ENCODE data around the gene RPP14. TPM values are rescaled to one million over a fixed set of nuclear protein-coding genes. Genes with fewer than 3 reads are reported as not detected.

Gene RPP14
- total and polyA plus RNA-seq, 3 experiments from 2014 or later, result 6.3 to 24.5 (median 22.7) TPM

GRCh38 chr3:58346368-58346767 lies 40.3 kb downstream of the RPP14 start:
- no peaks in the 10 kb centered on the region for H3K9me3 ChIP-seq (ENCODE audit: low read length)
- peaks cover 4 to 23% (median 16%) of the 10 kb centered on the region in 3 donors for H3K36me3 Mint-ChIP-seq
- peaks cover 13% of the 10 kb centered on the region for H3K4me1 ChIP-seq (ENCODE audit: insufficient read depth, low read length)
- peaks cover 30 to 55% (median 49%) of the 10 kb centered on the region in 3 donors for H3K4me1 Mint-ChIP-seq
- H3K27ac Mint-ChIP-seq, result no peak overlapping the region
- ChIA-PET CTCF (no interaction called here), POLR2A (no interaction called here)
- no peak overlapping the region for H3K4me3 ChIP-seq (ENCODE audit: low read length)
- H3K27ac ChIP-seq (ENCODE audit: low read depth, low read length), result no peak overlapping the region
- no peaks in the 10 kb centered on the region for H3K36me3 ChIP-seq (ENCODE audit: insufficient read depth, low read length)
- no peak for DNase-seq
- H3K27me3 ChIP-seq (ENCODE audit: insufficient read depth, low read length, poor library complexity, severe bottlenecking), result no peaks in the 10 kb centered on the region
- H3K9me3 Mint-ChIP-seq, result no peaks in the 10 kb centered on the region
- no peaks in the 10 kb centered on the region for H3K27me3 Mint-ChIP-seq
- no peak overlapping the region for H3K4me3 Mint-ChIP-seq

- DNase-seq, result no peak
- Histone ChIP-seq H3K9me3 (ENCODE audit: low read length) (no peaks in the 10 kb centered on the region), H3K4me3 (ENCODE audit: low read length) (no peak overlapping the region), H3K27me3 (ENCODE audit: insufficient read depth, low read length, poor library complexity, severe bottlenecking) (no peaks in the 10 kb centered on the region), H3K36me3 (ENCODE audit: insufficient read depth, low read length) (no peaks in the 10 kb centered on the region), H3K4me1 (ENCODE audit: insufficient read depth, low read length) (peaks cover 13% of the 10 kb centered on the region), H3K27ac (ENCODE audit: low read depth, low read length) (no peak overlapping the region)
- Mint-ChIP-seq H3K9me3 (no peaks in the 10 kb centered on the region), H3K4me3 (no peak overlapping the region), H3K36me3 (peaks cover 4 to 22% (median 14%) of the 10 kb centered on the region in 3 donors), H3K27ac (no peak overlapping the region), H3K27me3 (no peaks in the 10 kb centered on the region), H3K4me1 (peaks cover 32 to 62% (median 61%) of the 10 kb centered on the region in 3 donors)
- ChIA-PET CTCF (no interaction called here), POLR2A (no interaction called here)
These were observed 41.9 kb downstream of the RPP14 start for GRCh38 chr3:58347984-58348383.

GRCh38 chr3:58349792-58350626 lies 44.0 kb downstream of the RPP14 start:
- no peaks in the 10 kb centered on the region for H3K36me3 ChIP-seq (ENCODE audit: insufficient read depth, low read length)
- no peaks in the 10 kb centered on the region for H3K27me3 ChIP-seq (ENCODE audit: insufficient read depth, low read length, poor library complexity, severe bottlenecking)
- Mint-ChIP-seq H3K27me3 (no peaks in the 10 kb centered on the region), H3K4me1 (peaks cover 38 to 66% (median 63%) of the 10 kb centered on the region in 3 donors), H3K4me3 (peak overlapping the region in 4 of 7 donors; percentile 19 to 83 (median 30)), H3K27ac (peak overlapping the region in 5 of 8 donors; percentile 13 to 90 (median 66)), H3K36me3 (peaks cover 4 to 12% (median 10%) of the 10 kb centered on the region in 3 donors), H3K9me3 (no peaks in the 10 kb centered on the region)
- H3K4me1 ChIP-seq (ENCODE audit: insufficient read depth, low read length), result peaks cover 22% of the 10 kb centered on the region
- H3K4me3 ChIP-seq (ENCODE audit: low read length), result no peak overlapping the region
- no peaks in the 10 kb centered on the region for H3K9me3 ChIP-seq (ENCODE audit: low read length)
- H3K27ac ChIP-seq (ENCODE audit: low read depth, low read length), result no peak overlapping the region
- ChIA-PET POLR2A (interaction anchor here (0.6 kb wide), 1 partner anchor 37 kb away, joined by 3 read pairs; no protein-coding TSS in a partner anchor), CTCF (interaction anchor here (0.8 to 1.2 kb wide), 5 partner anchors 11 to 142 kb away, joined by 3 to 4 read pairs (median 3); partner anchors contain the start of genes HTD2, KCTD6 and RPP14)
- DNase-seq, result no peak

DNA sequence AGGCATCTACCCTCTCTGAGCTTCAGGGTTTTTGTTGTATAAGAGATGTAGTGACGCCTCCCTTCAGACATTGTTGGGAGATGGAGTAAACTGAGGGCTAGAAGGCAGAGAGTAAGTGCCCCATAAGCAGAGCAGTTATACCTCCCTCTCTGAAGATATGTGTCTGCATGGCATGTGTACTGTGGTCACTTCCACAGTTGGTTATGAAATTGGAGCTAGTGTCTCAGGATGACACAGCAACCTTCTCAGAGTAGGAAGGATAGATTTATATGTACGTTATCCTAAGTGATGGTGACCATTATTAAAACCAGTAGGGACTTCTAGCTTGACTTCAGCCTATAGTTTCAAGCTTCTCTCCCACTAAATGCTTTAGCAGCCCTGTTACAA lies 44.6 kb downstream of the RPP14 start:
- H3K4me1 ChIP-seq (ENCODE audit: insufficient read depth, low read length), result peaks cover 22% of the 10 kb centered on the region
- H3K9me3 ChIP-seq (ENCODE audit: low read length), result no peaks in the 10 kb centered on the region
- ChIA-PET CTCF (interaction anchor here (0.8 to 1.2 kb wide), 3 partner anchors 17 to 93 kb away, joined by 3 to 5 read pairs (median 3); partner anchors contain the start of genes HTD2, PXK and RPP14), POLR2A (interaction anchor here (0.6 kb wide), 1 partner anchor 36 kb away, joined by 3 read pairs; no protein-coding TSS in a partner anchor)
- H3K36me3 ChIP-seq (ENCODE audit: insufficient read depth, low read length), result no peaks in the 10 kb centered on the region
- no peak for DNase-seq
- H3K27me3 Mint-ChIP-seq, result no peaks in the 10 kb centered on the region
- peaks cover 4 to 12% (median 10%) of the 10 kb centered on the region in 3 donors for H3K36me3 Mint-ChIP-seq
- no peak overlapping the region for H3K4me3 ChIP-seq (ENCODE audit: low read length)
- H3K4me1 Mint-ChIP-seq, result peaks cover 38 to 70% (median 63%) of the 10 kb centered on the region in 3 donors
- no peak overlapping the region for H3K27ac ChIP-seq (ENCODE audit: low read depth, low read length)
- H3K4me3 Mint-ChIP-seq, result peak overlapping the region in 1 of 7 donors; percentile 52
- no peaks in the 10 kb centered on the region for H3K9me3 Mint-ChIP-seq
- no peaks in the 10 kb centered on the region for H3K27me3 ChIP-seq (ENCODE audit: insufficient read depth, low read length, poor library complexity, severe bottlenecking)
- H3K27ac Mint-ChIP-seq, result peak overlapping the region in 2 of 8 donors; percentile 13 to 87

DNA sequence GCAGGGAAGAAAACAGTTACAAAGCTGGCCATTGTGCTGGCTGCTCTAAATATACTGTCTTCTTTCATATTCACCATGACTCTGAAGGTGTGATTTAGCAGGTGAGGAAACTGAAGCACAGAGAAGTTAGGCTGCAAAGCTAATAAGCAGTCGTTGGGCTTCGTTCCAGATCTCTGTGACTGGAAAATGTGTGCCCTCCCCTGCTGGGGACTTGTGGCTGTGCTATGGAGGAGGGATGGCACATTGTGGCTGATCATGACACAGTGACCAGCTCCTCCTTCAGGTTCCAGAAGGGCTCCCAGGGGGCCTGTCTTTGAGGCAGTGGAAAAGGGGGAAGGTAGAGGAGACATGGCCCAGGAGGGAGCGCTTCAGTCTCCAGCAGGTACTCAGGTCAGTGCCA lies 45.9 kb downstream of the RPP14 start:
- no peaks in the 10 kb centered on the region for H3K36me3 ChIP-seq (ENCODE audit: insufficient read depth, low read length)
- peaks cover 22% of the 10 kb centered on the region for H3K4me1 ChIP-seq (ENCODE audit: insufficient read depth, low read length)
- no peak overlapping the region for H3K4me3 ChIP-seq (ENCODE audit: low read length)
- H3K27me3 ChIP-seq (ENCODE audit: insufficient read depth, low read length, poor library complexity, severe bottlenecking), result no peaks in the 10 kb centered on the region
- Mint-ChIP-seq H3K36me3 (peaks cover 4 to 12% (median 5%) of the 10 kb centered on the region in 3 donors), H3K27me3 (no peaks in the 10 kb centered on the region), H3K9me3 (no peaks in the 10 kb centered on the region), H3K4me3 (peak overlapping the region in 2 of 7 donors; percentile 11 to 51), H3K4me1 (peaks cover 32 to 67% (median 57%) of the 10 kb centered on the region in 3 donors), H3K27ac (peak overlapping the region in 4 of 8 donors; percentile 12 to 80 (median 34))
- H3K9me3 ChIP-seq (ENCODE audit: low read length), result no peaks in the 10 kb centered on the region
- CTCF ChIA-PET, result no interaction called here
- no peak for DNase-seq
- POLR2A ChIA-PET, result no interaction called here
- H3K27ac ChIP-seq (ENCODE audit: low read depth, low read length), result no peak overlapping the region

- peaks cover 22% of the 10 kb centered on the region for H3K4me1 ChIP-seq (ENCODE audit: insufficient read depth, low read length)
These were observed 46.6 kb downstream of the RPP14 start for GRCh38 chr3:58352626-58353025.

GRCh38 chr3:58353722-58354553 lies 47.9 kb downstream of the RPP14 start:
- peaks cover 22% of the 10 kb centered on the region for H3K4me1 ChIP-seq (ENCODE audit: insufficient read depth, low read length)
- POLR2A ChIA-PET, result no interaction called here
- H3K4me3 Mint-ChIP-seq, result peak overlapping the region in 5 of 7 donors; percentile 1 to 59 (median 24)

More at GRCh38 chr3:58352626-58353025, 46.6 kb downstream of the RPP14 start:
- no peak for DNase-seq
- Mint-ChIP-seq H3K27me3 (no peaks in the 10 kb centered on the region), H3K9me3 (no peaks in the 10 kb centered on the region), H3K4me3 (peak overlapping the region in 1 of 7 donors; percentile 40), H3K27ac (peak overlapping the region in 2 of 8 donors; percentile 63 to 80), H3K4me1 (peaks cover 31 to 64% (median 54%) of the 10 kb centered on the region in 3 donors), H3K36me3 (peaks cover 4 to 10% (median 5%) of the 10 kb centered on the region in 3 donors)
- ChIA-PET CTCF (no interaction called here), POLR2A (no interaction called here)
- H3K4me3 ChIP-seq (ENCODE audit: low read length), result no peak overlapping the region
- no peaks in the 10 kb centered on the region for H3K36me3 ChIP-seq (ENCODE audit: insufficient read depth, low read length)
- no peaks in the 10 kb centered on the region for H3K27me3 ChIP-seq (ENCODE audit: insufficient read depth, low read length, poor library complexity, severe bottlenecking)
- no peaks in the 10 kb centered on the region for H3K9me3 ChIP-seq (ENCODE audit: low read length)
- H3K27ac ChIP-seq (ENCODE audit: low read depth, low read length), result no peak overlapping the region

More at GRCh38 chr3:58353722-58354553, 47.9 kb downstream of the RPP14 start:
- Histone ChIP-seq H3K4me3 (ENCODE audit: low read length) (no peak overlapping the region), H3K9me3 (ENCODE audit: low read length) (no peaks in the 10 kb centered on the region), H3K36me3 (ENCODE audit: insufficient read depth, low read length) (no peaks in the 10 kb centered on the region), H3K27ac (ENCODE audit: low read depth, low read length) (no peak overlapping the region), H3K27me3 (ENCODE audit: insufficient read depth, low read length, poor library complexity, severe bottlenecking) (no peaks in the 10 kb centered on the region)
- Mint-ChIP-seq H3K9me3 (no peaks in the 10 kb centered on the region), H3K27me3 (no peaks in the 10 kb centered on the region), H3K4me1 (peaks cover 34 to 57% (median 51%) of the 10 kb centered on the region in 3 donors), H3K27ac (peak overlapping the region; percentile 7 to 87 (median 68)), H3K36me3 (peaks cover 4 to 7% (median 5%) of the 10 kb centered on the region in 3 donors)
- peak in 2 of 5 donors; percentile 34 to 50 for DNase-seq
- CTCF ChIA-PET, result no interaction called here

Data from CD8-positive, alpha-beta memory T cell (primary cell).